Stimulated activated CD8-positive, alpha-beta memory T cell treated with anti-CD3 and anti-CD28 coated beads, Interleukin-12 subunit alpha, Interleukin-12 subunit beta, amount 100 ng/mL, for 24 hours (primary cell): ENCODE data around the gene RGS17.
A peak's percentile ranks its signal among the peaks of the same experiment; 100 is the strongest.
"Not testable (repeated sequence)": the region's sequence is repeated elsewhere in the genome, so short reads cannot be mapped to it uniquely, and the experiment has no call there.

ENCODE experiments used
- DNase-seq: peaks from one replicate; pipeline ENCODE4 v3.0.0-alpha.2; 2020; ENCODE audit errors: extremely low read depth

The RGS17 gene

GRCh38 chr6:153032255-153032882, 98.7 kb downstream of the RGS17 start:
- DNase-seq, result no peak

GRCh38 chr6:153031335-153031955, 99.6 kb downstream of the RGS17 start:
- DNase-seq, result no peak

DNA sequence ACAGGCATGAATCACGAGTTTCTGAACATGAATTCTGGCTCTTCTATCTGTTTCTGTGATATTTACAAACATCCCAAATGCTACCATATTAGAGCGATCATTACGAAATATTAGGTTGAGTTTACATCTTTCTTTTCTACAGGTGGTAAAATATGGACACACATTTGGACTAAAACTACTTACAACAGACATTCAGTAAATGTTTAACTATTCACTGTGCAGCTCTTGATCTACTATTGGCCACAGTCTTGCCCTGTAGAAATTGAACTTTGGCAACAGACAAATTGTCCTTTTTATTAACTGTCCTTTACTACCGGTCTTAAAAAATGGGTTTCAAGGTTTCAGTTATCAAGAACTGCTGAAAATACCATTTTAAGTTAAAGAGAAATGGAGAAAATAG, 102.1 kb downstream of the RGS17 start:
- no peak for DNase-seq

DNA sequence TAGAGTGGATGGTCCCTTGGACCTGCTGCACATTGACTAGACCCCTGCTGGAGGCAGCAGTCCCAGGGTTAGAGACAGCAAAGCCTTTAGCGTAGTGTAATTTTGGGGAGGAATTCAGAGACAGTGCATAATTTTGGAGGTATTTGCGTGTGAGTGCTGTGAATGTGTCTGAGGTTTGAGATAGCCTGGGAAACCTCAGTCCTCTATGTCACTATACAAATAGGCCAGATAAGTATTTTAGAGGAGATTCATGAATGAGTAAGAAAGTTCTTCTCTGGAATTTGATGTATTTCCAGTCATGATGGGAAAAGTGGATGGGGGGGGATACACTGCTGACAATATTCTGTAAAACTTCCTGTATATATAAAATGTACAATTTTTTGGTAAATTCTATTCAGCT, 102.8 kb downstream of the RGS17 start:
- DNase-seq, result no peak

GRCh38 chr6:153027480-153027879, 103.6 kb downstream of the RGS17 start:
- no peak for DNase-seq

- no peak for DNase-seq
Measured at GRCh38 chr6:153024709-153025017, 106.4 kb downstream of the RGS17 start.

DNA sequence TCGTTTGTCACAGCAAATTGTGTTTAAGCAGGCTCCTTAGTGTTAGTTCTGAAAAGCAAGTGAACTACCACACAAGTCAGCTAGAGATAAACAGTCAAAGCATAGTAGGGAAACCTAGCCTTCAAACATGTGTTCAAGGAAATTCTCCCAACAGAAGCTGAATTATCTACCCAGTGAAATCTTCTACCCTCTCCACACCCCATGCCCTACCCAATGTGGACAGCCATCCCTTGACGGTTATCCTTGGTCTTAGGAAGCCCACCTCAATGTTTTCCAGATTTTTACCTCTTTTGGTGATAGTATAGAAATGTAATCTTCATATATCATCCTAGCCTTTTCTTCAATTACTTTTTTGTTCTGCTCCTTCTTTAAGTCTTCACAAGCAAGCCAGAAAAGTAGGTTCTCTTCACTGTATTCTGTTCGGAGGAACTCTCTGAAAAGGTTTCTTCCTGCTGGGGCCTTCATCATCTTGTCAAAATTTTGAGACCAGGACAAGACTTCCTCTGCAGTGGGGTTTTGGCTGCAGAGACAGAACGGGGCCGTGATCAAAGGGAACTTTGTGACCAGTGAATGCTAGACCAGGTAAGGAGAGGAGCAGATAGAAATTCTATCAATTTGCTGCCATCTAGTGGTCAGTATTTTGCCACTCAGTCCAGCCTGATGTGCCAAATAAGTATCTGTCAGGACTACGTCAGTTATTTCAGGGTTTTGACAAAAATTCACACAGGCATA, 106.9 kb downstream of the RGS17 start:
- no peak for DNase-seq

DNA sequence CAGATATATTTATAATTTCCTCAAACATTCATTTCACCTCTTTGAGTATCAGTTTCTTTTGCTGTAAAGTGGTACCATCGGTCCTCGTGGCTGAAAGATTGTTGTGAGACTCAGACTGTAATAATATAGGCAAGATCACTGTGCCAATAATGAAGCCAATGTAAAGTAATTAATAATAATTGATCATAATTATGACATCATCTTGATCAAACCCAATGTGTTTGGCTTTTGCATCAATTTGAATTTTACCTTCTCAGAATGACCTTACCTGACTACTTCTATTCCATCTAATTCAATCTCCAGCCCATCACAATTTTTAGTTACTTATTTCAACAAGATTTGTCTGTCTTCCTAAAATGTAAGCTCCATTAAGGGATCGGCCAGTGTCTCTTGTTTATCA, 112.7 kb downstream of the RGS17 start:
- DNase-seq, result no peak

GRCh38 chr6:153016846-153017245, 114.2 kb downstream of the RGS17 start:
- DNase-seq, result no peak

- no peak for DNase-seq
Measured at GRCh38 chr6:153015094-153015640, 115.9 kb downstream of the RGS17 start.

- no peak for DNase-seq
Measured at GRCh38 chr6:153013438-153013837, 117.6 kb downstream of the RGS17 start.

GRCh38 chr6:153012856-153013255, 118.2 kb downstream of the RGS17 start:
- DNase-seq, result no peak

DNA sequence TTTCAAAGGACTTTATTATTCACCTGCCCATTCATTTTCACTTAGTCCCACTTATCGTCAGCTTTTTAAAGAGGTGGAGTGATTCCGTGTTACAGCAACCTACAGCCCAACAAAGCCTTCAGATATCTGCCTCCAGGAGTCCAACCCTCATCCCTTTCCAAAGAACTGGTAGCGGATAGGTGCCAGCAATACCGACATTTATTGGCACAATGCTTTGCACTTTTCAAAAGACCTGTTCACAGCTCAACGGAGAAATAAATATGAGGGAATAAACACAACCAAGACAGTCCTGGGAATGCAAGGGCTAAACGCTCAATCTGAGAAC, 127.8 kb downstream of the RGS17 start:
- DNase-seq, result no peak

DNA sequence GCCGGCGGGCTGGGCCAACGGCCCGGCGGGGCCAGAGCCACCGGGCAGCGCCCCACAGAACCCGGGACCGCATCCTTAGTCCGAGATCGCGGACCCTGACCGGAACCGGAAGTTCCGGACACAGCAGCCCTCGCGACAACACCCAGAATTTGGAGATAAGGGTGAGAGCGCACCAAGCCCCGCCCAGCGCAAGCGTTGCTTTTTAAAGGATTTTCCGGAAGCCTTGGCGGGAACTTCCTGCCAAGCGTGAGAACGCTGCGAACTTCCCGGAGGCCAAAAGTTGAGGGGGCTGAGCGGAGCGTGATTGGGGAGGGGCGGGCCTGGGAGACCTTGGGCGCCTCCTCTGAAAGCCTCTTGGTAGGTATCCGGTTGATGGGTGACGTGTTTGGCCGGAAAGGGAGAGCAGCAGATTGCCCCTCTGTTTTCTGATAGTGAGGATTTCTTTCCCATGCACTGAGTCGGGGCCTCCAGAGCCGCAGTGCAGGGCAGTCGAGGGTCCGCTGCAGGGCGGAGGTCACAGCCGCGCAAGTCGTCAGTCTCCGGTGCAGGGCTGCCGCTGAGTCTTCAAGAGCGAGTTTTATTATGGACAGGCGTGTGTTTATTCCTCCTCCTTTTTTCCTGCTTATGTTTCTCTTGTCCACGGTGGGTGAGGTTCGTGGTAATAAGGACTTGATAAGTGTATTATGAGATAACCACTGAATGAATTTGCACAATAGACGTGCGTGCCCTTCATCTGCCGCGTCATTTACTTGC, 128.3 kb downstream of the RGS17 start, which contains the start of gene MTRF1L:
TSS of gene MTRF1L (minus strand) at position 97 of the 753 bp plus-strand sequence. CDS start at position 73, 24 bp downstream.
- DNase-seq, result peak; percentile 81

DNA sequence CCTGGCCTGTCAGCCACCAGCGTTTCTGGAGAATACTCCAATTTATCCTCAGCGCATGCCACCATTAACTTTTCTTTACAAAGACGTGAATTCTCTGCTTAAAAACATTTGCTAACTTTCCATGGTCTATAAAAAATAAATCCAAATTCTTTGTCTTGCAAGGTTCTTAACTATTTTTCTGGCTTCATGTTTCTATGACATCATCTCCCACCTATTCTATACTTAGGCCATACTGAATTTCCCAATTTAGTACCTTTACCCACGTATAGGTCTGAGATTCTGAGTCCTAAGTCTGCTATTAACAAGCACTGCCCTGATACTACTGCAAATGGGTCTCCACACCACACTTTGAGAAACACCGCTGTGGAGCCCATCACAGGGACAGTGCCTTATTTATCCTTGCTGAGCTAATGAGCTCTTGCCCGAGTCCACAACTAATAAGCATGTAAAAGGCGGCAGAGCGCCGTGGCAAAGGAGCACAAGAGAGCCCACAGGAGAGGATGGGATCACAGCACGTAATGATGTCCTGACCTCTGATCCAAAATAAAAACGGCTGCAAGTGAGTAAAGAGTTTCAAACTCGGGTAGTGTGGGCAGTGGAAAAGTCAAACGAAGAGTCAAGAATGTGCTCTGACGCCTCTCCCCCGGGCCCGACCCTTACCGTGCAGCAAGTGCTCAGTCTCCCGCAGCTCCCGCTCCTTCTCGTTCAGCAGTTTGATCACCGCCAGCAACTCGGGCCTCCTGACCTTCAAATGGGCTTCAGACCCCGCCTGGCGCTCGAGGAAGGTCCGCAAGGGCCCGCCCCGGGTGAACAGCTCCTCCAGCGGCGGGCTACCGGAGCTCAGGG, 129.1 kb downstream of the RGS17 start:
- no peak for DNase-seq

DNA sequence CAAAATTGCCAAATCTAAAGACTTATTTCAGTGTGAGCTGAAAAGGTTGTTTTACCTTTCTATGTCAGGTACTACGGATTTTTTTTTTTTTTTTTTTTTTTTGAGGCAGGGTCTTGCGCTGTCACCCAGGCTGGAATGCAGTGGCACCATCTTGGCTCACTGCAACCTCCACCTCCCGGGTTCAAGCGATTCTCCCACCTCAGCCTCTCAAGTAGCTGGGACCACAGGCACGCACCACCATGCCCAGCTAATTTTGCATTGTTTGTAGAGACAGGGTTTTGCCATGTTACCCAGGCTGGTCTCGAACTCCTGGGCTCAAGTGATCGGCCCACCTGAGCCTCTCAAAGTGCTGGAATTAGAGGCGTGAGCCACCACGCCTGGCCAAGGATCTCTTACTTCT, 130.3 kb downstream of the RGS17 start:
- not testable (repeated sequence) for DNase-seq

DNA sequence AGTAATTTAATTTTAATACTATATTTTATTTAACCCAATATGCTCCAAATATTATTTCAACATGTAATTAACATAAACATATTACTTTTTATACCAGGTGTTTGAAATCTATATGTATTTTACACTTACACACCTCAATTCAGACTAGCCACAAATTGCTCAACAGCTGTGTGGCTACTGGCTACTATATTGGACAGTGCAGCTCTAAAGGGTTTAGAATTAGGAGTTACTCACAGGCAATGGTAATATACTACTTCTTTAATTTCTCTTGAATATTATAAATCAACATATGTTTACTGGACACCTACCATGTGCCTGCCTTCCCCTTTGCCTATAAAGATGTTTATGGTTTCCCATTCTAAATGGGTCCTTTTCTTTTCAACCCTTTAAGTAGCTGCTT, 130.8 kb downstream of the RGS17 start:
- no peak for DNase-seq

GRCh38 chr6:152999538-152999937, 131.5 kb downstream of the RGS17 start:
- DNase-seq, result not testable (repeated sequence)

DNA sequence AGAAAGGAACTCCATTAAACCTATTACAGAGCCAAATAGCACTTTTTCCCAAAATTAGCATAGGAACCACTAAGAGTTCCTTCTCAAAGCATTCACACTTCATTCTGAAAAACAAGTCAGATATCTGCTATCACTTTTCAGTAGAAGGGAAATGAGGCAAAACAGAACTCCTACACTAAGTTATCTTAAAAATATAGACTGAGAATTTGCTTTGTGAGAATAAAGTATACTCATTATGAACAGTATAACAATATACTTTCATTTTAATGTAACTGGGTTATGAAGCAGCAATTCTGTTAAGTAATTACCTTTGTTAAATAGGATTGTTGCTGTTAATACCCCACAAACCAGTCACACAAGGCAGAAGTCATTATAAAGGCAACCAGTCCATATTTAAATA, 137.2 kb downstream of the RGS17 start:
- DNase-seq, result no peak

DNA sequence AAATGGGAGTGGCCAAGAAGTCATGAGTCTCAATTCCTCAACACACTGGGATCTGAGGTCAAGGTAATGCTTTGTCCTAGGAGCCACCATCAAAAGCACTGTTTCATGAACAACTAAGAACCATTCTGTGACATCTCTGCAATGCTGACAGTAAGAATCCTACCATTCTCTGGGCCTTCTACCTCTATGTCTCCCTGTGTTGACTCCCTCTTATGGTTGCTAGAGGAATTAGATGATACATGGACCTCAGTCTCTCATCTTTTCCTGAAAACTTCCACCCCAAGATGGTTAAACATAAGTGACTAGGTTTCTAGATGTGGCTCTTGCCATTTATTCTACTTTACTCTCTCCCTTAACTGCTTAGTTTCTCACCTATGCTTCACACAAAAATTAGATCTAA, 137.7 kb downstream of the RGS17 start:
- no peak for DNase-seq

GRCh38 chr6:152986978-152987377, 144.1 kb downstream of the RGS17 start:
- DNase-seq, result no peak
